Limb (tissue), 2 donors: ENCODE data around the gene AGPAT3.
"Not testable (repeated sequence)": the region's sequence is repeated elsewhere in the genome, so short reads cannot be mapped to it uniquely, and the experiment has no call there.

Experiments
- DNase-seq, 2 donors: peaks; one replicate each; pipeline ENCODE4 v3.0.0-alpha.2; 2016; ENCODE audit errors: extremely low spot score in 2 of 2

Gene AGPAT3

DNA sequence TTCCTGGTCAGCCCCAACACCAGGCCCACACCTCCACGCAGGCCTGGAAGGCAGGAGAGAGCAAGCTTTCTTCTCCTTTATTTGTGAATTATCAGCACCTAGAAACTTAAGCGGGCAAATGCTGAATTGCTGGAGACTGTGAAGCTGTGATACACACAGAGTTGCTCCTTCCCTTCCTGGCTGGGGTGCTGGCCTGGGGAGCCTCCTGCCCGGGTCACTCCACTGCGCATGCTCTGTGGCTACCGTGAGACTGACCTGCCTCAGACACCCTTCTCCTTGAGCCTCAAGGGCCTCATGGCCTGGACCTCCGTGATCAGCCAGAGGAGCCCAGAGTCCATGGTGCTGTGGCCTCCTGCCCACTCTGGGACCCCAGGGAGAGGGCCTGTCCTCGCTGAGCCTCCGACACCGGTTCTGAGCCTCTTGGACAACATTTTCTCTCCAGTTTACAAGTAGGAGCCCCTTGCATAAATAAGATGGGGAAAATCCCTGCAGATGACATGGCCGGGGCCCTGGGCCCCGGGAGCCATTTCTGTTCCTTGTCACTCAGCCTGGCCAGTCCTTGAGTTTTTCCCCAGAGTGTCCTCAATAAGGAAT, 18.0 kb downstream of the AGPAT3 start:
- no peak for DNase-seq

DNA sequence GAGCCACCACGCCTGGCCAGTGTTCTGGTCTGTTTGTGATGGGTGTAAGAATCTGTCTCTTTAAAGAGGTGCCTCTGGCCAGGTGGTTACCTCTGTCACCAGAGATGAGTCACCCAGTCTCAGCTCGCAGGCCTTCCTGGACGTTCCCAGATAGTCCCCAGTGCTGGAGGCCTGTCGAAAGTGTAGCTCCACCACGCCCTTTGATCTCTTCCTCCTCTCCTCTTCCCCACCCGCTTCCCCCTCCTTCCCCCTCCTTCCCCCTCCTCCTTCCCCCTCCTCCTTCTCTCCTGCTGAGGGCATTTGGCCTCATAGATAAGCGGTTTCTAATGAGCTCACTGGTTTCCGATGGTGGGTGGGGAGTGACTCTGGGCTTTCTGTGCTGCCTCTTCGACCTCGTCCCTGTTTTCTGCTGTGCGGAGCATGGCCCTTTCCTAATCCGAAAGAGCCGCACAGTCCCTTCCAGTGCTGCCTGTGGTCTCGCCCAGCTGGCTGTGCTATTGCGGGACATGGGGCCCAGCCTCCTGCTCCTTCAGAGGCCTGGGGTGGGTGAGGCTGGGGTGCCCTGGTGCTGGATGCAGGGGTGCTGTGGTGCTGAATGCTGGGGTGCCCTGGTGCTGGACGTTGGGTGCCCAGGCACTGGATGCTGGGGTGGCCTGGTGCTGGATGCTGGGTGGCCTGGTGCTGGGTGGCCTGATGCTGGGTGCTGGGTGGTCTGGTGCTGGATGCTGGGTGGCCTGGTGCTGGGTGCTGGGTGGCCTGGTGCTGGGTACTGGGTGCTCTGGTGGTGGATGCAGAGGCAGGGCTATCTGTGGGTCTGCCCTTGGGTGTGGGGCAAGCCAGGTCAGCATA, 19.2 kb downstream of the AGPAT3 start:
- no peak for DNase-seq

DNA sequence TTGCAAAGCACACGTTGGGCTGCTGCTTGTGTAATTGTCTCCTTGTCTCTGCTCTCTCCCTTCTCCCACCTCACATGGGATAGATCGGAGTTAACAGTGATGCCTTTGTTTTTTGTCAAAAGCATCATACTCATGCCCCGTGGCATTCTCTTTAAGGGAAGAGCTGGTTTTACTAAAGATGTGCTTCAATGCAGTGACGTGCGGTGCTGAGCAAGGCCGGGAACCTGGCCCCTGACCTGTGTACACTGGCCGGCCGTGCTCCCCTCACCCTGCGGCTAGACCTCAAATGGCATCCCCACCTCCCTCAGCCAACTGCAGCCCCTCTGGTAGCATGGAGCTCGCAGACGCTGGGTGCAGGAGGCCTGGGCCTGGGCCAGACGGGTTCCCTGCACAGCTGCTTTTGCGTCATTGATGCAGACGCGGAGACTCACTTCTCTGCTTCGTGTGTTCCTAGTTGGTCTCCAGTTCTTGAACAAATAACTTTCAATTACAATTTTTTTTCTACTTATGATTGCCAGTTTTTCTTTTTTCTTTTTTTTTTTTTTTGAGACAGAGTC, 19.9 kb downstream of the AGPAT3 start:
- no peak for DNase-seq

- no peak for DNase-seq
These were observed 20.7 kb downstream of the AGPAT3 start for GRCh38 chr21:43885721-43886120.

- DNase-seq, result no peak
These were observed 21.5 kb downstream of the AGPAT3 start for GRCh38 chr21:43886565-43886964.

DNA sequence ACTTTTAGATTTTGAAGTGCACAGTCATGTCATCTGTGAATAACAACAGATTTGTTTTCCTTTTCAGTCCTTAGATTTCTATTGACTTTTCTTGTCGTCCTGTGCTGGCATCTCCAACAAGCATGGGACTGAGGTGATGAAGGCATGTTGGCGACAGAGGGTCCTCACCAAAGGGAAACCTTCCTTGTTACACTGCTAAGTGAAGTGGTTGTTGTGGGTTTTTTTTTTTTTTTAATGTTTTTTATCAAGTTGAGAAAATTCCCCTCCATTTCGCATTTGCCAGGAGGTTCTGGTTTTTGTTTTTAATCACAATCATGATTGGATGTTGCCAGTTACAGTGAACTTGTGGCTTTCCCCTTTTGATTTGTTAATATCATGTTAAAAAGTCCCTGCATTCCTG, 24.0 kb downstream of the AGPAT3 start:
- no peak for DNase-seq

DNA sequence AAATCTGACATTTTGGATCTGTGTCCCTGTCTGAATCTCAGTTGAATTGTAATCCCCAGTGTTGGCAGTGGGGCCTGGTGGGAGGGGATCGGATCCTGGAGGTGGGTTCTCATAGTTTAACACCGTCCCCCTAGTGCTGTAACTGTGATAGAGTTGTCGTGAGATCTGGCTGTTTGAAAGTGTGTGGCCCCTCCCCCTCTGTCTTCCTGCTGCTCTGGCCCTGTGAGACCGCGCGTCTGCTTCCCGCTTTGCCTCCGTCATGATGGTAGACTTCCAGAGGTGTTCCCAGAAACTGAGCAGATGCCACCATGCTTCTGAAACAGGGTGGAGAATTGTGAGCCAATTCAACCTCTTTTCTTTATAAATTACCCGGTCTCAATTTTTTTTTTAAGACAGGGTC, 25.0 kb downstream of the AGPAT3 start:
- no peak for DNase-seq

- no peak for DNase-seq
These were observed 27.3 kb downstream of the AGPAT3 start for GRCh38 chr21:43892334-43892733.

DNA sequence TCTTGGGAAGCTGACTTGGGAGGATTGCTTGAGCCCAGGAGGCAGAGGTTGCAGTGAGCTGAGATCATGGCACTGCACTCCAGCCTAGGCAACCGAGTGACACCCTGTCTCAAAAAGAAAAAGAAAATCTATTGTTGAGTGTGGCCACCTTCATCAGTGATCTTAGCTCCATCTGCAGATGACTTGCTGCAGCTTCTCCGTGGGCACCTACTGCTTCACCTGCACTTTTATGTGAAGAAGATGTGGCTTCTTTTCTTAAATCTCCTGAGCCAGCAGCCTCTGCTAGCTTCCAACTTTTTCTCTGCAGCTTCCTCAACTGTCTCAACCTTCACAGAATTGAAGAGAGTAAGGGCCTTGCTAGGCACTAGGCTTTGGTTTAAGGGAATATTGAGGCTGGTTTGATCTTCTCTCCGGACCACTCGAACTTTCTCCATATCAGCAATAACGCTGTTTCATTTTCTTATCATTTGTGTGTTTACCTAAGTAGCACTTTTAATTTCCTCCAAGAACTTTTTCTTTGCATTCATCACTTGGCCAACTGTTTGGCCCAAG, 28.0 kb downstream of the AGPAT3 start:
- DNase-seq, result no peak

GRCh38 chr21:43893536-43894205, 28.6 kb downstream of the AGPAT3 start:
- DNase-seq, result no peak

DNA sequence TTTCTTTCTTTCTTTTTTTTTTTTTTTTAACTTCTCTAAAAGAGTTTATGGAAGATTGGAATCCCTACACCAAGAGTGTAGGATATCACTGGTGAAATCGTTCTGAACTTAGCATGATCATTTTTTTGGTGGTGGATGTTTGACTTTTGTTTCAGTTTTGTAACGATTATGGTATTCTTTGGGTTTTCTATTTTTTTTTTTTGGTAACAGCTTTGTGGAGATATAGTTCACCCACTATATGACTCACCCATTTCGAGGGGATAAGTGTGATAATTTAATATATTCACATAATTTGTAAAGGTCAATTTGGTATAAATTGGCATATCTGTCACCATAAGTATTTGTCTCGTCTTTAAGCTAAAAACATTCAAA, 29.2 kb downstream of the AGPAT3 start:
- DNase-seq, result no peak

- no peak for DNase-seq
These were observed 30.2 kb downstream of the AGPAT3 start for GRCh38 chr21:43895196-43895595.

DNA sequence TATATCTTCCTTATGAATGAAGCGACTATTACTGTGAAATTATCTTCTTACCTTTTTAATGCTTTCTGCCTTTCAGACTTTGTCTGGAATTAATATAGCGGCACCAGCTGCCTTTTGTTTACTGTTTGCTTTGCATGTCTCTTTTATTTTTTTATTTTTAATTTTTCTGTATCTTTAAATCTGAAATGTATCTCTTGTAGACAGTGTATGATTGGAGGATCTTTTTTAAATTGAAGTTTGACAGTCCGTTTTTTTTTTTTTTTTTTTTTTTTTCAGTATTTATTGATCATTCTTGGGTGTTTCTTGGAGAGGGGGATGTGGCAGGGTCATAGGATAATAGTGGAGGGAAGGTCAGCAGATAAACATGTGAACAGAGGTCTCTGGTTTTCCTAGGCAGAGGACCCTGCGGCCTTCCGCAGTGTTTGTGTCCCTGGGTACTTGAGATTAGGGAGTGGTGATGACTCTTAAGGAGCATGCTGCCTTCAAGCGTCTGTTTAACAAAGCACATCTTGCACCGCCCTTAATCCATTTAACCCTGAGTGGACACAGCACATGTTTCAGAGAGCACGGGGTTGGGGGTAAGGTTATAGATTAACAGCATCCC, 31.8 kb downstream of the AGPAT3 start:
- not testable (repeated sequence) for DNase-seq

GRCh38 chr21:43899307-43900077, 34.5 kb downstream of the AGPAT3 start:
- DNase-seq, result no peak

DNA sequence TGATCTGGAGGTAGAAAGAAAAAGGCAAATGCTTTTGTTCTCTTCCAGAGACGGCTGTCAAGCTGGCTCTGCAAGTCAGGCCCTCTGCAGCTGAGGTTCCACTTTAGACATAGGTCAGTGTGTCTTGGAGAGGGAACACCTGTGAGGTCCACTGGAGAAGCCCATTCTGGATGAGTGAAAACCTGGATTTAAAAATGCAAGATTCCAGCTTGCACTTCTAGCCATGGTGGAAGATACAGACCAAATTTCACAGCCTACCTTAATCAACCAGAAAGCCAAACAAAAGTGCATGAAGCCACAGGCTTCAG, 35.0 kb downstream of the AGPAT3 start:
- no peak for DNase-seq

- no peak for DNase-seq
These were observed 35.7 kb downstream of the AGPAT3 start for GRCh38 chr21:43900690-43901089.

DNA sequence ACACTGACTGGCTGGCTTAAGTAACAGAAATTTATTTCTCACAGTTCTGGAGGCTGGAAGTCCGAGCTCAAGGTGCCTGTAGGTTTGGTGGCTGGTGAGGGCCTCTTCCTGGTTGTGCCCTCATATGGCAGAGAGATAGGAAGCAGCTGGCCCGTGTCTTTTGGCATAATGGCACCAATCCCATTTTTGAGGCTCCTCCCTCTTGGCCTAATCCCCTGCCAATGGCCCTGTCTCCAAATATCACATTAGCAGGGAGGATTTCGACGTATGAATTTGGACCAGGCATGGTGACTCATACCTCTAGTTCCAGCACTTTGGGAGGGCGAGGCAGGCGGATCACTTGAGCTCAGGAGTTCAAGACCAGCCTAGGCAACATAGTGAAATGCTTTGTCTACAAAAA, 37.4 kb downstream of the AGPAT3 start:
- no peak for DNase-seq

DNA sequence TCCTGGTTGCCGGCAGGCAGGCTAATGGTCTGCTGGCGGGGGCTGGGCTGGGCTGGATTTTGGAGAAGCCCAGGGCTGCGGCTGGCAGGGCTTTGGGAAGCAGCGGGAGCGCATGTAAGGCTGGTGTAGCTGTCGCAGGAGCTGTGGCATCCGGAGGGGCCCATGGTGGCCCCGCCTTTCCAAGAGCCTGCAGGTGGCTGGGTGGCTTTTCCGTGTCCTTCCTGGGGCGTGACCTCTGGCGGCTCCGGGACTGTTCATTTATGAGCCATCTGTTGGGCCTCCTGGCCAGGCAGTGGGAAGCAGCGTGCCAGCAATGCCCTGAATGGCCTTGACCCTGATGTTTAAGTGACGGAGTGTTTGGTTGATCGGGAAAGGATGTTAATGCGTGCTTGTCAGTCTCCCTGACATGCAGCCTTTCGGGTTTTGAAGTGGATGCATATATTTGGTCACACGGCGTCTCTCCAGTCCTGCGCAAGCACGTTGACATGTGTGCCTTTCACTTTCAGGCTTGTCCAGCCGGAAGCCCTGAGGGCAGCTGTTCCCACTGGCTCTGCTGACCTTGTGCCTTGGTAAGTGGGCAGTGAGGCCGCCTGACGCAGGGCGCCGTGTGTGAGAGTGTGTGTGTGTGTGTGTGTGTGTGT, 38.5 kb downstream of the AGPAT3 start:
- no peak for DNase-seq

DNA sequence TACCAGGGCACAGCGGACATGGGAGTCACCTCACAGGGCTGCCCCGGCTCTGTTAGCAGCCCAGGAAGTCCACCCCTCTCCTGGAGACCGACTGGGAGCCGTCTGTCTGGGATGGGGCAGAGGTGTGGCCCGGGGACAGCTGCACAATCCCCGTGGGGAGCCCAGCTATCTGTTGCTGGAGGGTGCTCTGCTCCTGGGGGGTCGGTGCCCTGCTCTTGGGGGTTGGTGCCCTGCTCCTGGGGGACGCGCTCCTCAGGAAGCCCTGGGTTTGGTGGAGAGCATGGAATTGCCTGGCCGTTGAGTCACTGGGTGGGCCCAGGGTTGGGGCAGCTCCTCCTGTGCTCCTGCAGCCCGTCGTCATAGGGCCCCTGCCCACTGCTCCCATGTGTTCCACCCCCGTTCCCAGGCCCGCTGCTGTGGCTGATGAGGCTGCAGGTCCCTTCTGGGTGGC, 39.3 kb downstream of the AGPAT3 start:
- no peak for DNase-seq

DNA sequence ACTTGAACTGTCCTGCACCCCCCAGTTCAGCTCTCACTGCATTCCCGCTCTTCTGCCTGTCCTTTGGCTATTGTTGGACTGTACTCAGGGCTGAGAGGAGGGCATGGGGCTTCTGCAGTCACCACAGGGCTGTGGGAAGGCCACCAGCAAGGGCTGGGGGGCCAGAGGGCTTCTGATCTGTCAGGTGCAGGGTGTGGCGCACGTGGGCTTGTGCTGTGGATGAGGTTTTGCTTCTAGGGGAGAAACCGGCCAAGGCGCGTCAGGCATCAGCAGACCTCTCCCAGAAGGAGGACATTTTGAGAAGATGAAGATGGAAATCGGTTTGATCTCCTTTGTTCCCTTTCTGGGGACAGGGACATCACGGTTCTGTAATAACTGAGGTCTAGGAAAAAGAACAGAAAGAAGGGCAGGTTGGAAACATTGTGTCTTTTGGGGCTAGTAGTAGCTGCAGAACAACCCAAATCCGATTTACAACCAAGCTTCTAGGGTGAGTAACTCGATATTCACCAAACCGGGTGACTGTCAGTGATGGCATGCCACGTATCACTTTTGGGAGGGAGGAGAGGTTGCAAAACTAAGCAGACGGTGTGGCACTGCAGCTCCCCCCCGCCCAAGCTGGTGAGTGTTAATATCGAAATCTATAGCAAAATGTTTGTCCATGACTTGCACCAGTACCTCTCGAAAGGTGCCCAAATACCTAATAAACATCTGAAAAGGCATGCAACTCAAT, 40.9 kb downstream of the AGPAT3 start:
- no peak for DNase-seq
